ENCODE measurements around the gene ARHGEF16.

The ARHGEF16 gene

DNA sequence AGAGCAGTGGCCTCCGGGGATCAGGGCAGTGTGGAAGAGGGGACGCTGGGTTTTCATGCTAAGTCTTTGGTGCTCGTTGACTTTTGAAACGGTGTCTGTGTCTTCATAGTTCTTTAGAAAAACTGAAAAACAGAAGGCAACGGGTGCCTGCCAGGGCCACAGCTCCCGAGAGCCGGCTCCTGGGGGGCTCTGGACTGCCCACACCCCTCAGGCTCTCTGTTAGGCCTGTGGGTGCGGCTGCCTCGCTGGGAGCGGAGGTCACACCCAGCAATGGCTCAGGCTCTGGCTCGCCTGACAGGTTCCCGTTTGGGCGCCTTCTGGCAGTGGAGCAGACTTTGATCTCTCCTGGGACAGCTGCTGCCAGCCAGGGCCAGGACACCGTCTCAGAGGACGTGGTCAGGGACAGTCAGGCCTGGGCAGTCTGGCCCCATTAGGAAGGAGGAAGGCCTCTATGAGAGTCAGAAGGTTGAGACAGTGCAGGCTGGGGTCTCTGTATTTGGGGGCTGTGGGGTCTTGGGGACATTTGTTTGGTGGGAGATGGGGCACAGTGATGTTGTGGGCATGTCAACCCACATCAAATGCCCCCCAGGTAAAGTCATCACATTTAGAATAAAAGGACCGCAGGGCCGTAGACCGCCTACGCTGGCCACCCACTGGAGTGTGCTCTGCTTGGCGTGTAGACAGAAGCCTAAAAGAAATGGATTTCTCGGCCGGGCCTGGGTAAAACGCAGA, 5.6 kb downstream of the ARHGEF16 start:
- Histone ChIP-seq H3K4me3 (no peak overlapping the region), H3K36me3 (no peaks in the 10 kb centered on the region), H3K9ac (peak overlapping the region in 5 of 11 experiments; percentile 15 to 44 (median 34); a peak in 5 of 22 replicates), H3K9me3 (replicated peaks in 1 of 11) (no peaks in the 10 kb centered on the region), H3K4me1 (peaks cover 48 to 73% (median 69%) of the 10 kb centered on the region in 10 experiments), H4K20me1 (peaks cover 0 to 23% (median 0%) of the 10 kb centered on the region in 11 experiments; a peak in 9 of 22 replicates), H3K4me2 (peak overlapping the region; percentile 27 to 98 (median 75); a peak in 21 of 22 replicates), H3K27me3 (0 out of 22 replicates have a peak, but pooled peaks cover 0 to 4% (median 0%) of the 10 kb centered on the region in 11 experiments), H3K27ac (peak overlapping the region in 1 of 11 experiments; percentile 7; a peak in 1 of 22 replicates)
- TF ChIP-seq Cebpa-rat (IDR thresholded peaks at IDR 0.05): no peak

GRCh38 chr1:3460672-3461131, 6.2 kb downstream of the ARHGEF16 start:
- Histone ChIP-seq H3K9ac (no peak overlapping the region; a peak in 2 of 22 replicates), H3K9me3 (replicated peaks in 1 of 11) (no peaks in the 10 kb centered on the region), H3K4me3 (no peak overlapping the region), H3K27ac (no peak overlapping the region), H3K36me3 (no peaks in the 10 kb centered on the region), H3K27me3 (0 out of 22 replicates have a peak, but pooled peaks cover 0 to 4% (median 0%) of the 10 kb centered on the region in 11 experiments), H3K4me2 (peak overlapping the region in 7 of 11 experiments; percentile 41 to 89 (median 75); a peak in 11 of 22 replicates), H4K20me1 (peaks cover 0 to 17% (median 0%) of the 10 kb centered on the region in 11 experiments; a peak in 9 of 22 replicates), H3K4me1 (peaks cover 48 to 73% (median 69%) of the 10 kb centered on the region in 10 experiments)
- no peak for TF ChIP-seq Cebpa-rat (IDR thresholded peaks at IDR 0.05)

- Histone ChIP-seq H3K9me3 (replicated peaks in 1 of 11) (no peaks in the 10 kb centered on the region), H3K4me1 (peaks cover 55 to 73% (median 69%) of the 10 kb centered on the region in 10 experiments), H3K4me3 (no peak overlapping the region), H3K36me3 (no peaks in the 10 kb centered on the region), H3K4me2 (peak overlapping the region in 5 of 11 experiments; percentile 49 to 89 (median 75); a peak in 9 of 22 replicates), H3K9ac (no peak overlapping the region; a peak in 1 of 22 replicates), H3K27ac (no peak overlapping the region), H4K20me1 (peaks cover 0 to 18% (median 2%) of the 10 kb centered on the region in 11 experiments; a peak in 11 of 22 replicates), H3K27me3 (peaks cover 0 to 4% (median 0%) of the 10 kb centered on the region in 11 experiments; a peak in 2 of 22 replicates)
- no peak for TF ChIP-seq Cebpa-rat (IDR thresholded peaks at IDR 0.05)
Observed at GRCh38 chr1:3461238-3461933, 6.9 kb downstream of the ARHGEF16 start.

DNA sequence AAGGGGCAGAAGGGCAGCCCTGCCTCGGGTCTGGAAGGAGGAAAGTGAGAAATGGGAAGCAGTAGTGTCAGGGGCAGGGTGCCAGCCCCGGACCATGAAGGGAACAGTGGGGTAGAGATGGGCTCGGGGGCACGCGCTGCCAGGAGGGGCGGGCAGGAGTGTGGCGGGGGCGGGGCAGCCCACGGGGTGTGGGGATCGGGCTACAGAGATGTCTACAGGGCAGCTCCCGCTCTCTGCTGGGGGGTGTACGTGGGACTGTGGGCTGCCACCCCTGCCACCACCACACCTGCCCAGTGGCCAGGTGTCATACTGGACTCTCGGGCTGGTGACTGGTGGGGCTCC, 7.4 kb downstream of the ARHGEF16 start:
- Histone ChIP-seq H4K20me1 (peaks cover 0 to 23% (median 4%) of the 10 kb centered on the region in 11 experiments; a peak in 11 of 22 replicates), H3K27ac (no peak overlapping the region), H3K4me2 (no peak overlapping the region), H3K36me3 (no peaks in the 10 kb centered on the region), H3K4me1 (peaks cover 57 to 73% (median 69%) of the 10 kb centered on the region in 10 experiments), H3K27me3 (peaks cover 0 to 9% (median 0%) of the 10 kb centered on the region in 11 experiments; a peak in 2 of 22 replicates), H3K9me3 (replicated peaks in 1 of 11) (no peaks in the 10 kb centered on the region), H3K4me3 (no peak overlapping the region), H3K9ac (no peak overlapping the region)
- TF ChIP-seq Cebpa-rat (IDR thresholded peaks at IDR 0.05): no peak

GRCh38 chr1:3462356-3463012, 8.0 kb downstream of the ARHGEF16 start:
- Histone ChIP-seq H4K20me1 (peaks cover 0 to 23% (median 4%) of the 10 kb centered on the region in 11 experiments; a peak in 11 of 22 replicates), H3K36me3 (no peaks in the 10 kb centered on the region), H3K27me3 (peaks cover 0 to 12% (median 0%) of the 10 kb centered on the region in 11 experiments; a peak in 2 of 22 replicates), H3K4me1 (peaks cover 57 to 73% (median 69%) of the 10 kb centered on the region in 10 experiments), H3K4me3 (no peak overlapping the region), H3K9ac (no peak overlapping the region), H3K9me3 (replicated peaks in 1 of 11) (no peaks in the 10 kb centered on the region), H3K4me2 (no peak overlapping the region), H3K27ac (no peak overlapping the region)
- TF ChIP-seq Cebpa-rat (IDR thresholded peaks at IDR 0.05): no peak

DNA sequence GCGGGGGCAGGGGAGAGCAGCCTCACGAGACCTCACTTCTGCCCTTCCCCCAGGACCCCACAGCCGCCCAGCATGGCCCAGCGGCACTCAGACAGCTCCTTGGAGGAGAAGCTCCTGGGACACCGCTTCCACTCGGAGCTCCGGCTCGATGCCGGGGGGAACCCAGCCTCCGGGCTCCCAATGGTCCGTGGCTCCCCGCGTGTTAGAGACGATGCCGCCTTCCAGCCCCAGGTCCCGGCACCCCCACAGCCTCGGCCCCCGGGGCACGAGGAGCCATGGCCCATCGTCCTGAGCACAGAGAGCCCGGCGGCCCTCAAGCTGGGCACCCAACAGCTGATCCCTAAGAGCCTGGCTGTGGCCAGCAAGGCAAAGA, 8.5 kb downstream of the ARHGEF16 start:
- H3K9ac ChIP-seq: no peak overlapping the region
- peaks cover 0 to 12% (median 0%) of the 10 kb centered on the region in 11 experiments; a peak in 2 of 22 replicates for H3K27me3 ChIP-seq
- no peak overlapping the region for H3K4me2 ChIP-seq
- H3K9me3 ChIP-seq (replicated peaks in 1 of 11): no peaks in the 10 kb centered on the region
- no peak for TF ChIP-seq Cebpa-rat (IDR thresholded peaks at IDR 0.05)
- no peak overlapping the region for H3K27ac ChIP-seq
- no peak overlapping the region for H3K4me3 ChIP-seq
- H3K36me3 ChIP-seq: no peaks in the 10 kb centered on the region
- H3K4me1 ChIP-seq: peaks cover 56 to 73% (median 69%) of the 10 kb centered on the region in 10 experiments
- peaks cover 0 to 27% (median 4%) of the 10 kb centered on the region in 11 experiments; a peak in 11 of 22 replicates for H4K20me1 ChIP-seq

- no peak overlapping the region for H3K27ac ChIP-seq
- no peak overlapping the region for H3K4me3 ChIP-seq
- peaks cover 0 to 25% (median under 1%) of the 10 kb centered on the region in 11 experiments; a peak in 10 of 22 replicates for H4K20me1 ChIP-seq
- no peak for TF ChIP-seq Cebpa-rat (IDR thresholded peaks at IDR 0.05)
- no peak overlapping the region for H3K4me2 ChIP-seq
- H3K4me1 ChIP-seq: peaks cover 56 to 73% (median 69%) of the 10 kb centered on the region in 10 experiments
- H3K9ac ChIP-seq: no peak overlapping the region
- H3K36me3 ChIP-seq: no peaks in the 10 kb centered on the region
- H3K9me3 ChIP-seq (replicated peaks in 1 of 11): no peaks in the 10 kb centered on the region
- peaks cover 0 to 12% (median 0%) of the 10 kb centered on the region in 11 experiments; a peak in 2 of 22 replicates for H3K27me3 ChIP-seq
Observed at GRCh38 chr1:3463408-3463863, 9.0 kb downstream of the ARHGEF16 start.

GRCh38 chr1:3463891-3464648, 9.6 kb downstream of the ARHGEF16 start:
- no peak overlapping the region for H3K27ac ChIP-seq
- H3K4me2 ChIP-seq: peak overlapping the region in 8 of 11 experiments; percentile 67 to 93 (median 79); a peak in 13 of 22 replicates
- peak overlapping the region in 3 of 11 experiments; percentile 3 to 27 (median 7); a peak in 2 of 22 replicates for H3K9ac ChIP-seq
- no peak for TF ChIP-seq Cebpa-rat (IDR thresholded peaks at IDR 0.05)
- peaks cover 0 to 22% (median 0%) of the 10 kb centered on the region in 11 experiments; a peak in 10 of 22 replicates for H4K20me1 ChIP-seq
- H3K27me3 ChIP-seq: peaks cover 0 to 12% (median 0%) of the 10 kb centered on the region in 11 experiments; a peak in 2 of 22 replicates
- no peaks in the 10 kb centered on the region for H3K9me3 ChIP-seq (replicated peaks in 1 of 11)
- no peak overlapping the region for H3K4me3 ChIP-seq
- H3K4me1 ChIP-seq: peaks cover 49 to 73% (median 69%) of the 10 kb centered on the region in 10 experiments
- H3K36me3 ChIP-seq: no peaks in the 10 kb centered on the region

All from BLaER1 treated with 17β-estradiol and CSF1 and Interleukin-3, amounts not matched to agents 10 nM and 100 nM (cell line).